Activated CD4-positive, alpha-beta T cell treated with anti-CD3 and anti-CD28 coated beads, Interleukin-2, Interleukin-4, amounts not matched to agents 100 ng/mL and 50 ng/mL, durations not matched to agents 16 hours and 8 hours (primary cell): ENCODE results near the gene METRN.
A peak's percentile ranks its signal among the peaks of the same experiment; 100 is the strongest.

Experiments used
- DNase-seq: peaks from one replicate; pipeline ENCODE4 v3.0.0-alpha.2; 2020; ENCODE audit warnings: low spot score

Gene METRN

DNA sequence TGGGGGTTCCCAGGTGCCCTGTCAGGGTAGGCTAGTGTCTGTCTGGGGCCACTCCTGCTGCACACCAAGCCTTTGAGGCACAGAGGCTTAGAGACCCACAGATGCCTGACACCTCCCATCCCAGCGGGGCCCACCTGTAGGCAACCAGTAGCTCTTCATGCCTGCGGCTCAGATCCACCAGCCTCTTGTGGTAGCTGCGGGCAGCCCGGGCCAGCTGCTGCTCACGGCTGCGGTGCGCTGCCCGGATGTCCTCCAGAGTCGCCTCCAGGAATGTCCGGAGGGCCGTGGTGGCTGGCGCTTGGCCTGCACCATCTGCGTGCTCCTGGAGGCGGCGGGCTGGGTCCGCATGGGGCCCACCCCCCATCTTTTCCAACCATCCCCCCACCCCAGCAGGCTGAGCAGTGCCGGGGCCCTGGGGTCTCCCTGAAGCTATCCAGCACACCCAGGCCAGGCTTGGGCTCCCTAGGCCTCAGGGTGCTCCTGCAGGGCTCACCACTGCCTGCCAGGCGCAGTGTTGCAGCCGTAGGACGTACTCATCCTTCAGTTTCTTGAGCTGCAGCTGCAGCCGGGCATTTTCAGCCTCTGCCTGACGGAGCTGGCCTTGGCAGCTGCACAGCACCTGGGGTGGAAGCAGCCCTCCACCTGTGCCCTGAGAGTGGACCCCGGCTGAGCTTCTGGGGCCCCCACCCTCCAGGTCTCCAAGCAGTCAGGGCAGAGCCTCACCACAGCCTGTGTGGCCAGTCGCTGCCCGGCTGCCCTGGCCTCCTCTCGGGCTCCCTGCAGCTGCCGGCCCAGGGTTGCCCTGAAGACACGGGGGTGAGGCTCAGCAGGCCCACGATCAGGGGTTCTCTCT, 9.5 kb downstream of the METRN start:
- DNase-seq = no peak

DNA sequence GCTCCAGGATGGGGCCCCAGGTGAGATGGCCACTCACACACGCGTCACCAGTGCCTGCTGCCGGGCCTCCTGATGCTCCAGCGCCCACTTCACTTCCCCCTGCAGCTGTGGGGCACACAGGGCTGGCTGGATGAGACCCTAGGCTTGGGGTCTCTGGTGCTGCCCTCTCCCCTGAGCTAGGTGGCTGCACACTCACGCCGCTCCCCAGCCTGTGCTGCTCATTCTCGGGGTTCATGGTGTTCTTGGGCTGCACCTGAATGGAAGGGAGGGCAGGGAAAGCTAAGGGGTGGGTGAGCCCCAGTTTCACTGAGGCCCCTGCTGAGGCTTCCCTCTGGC, 10.1 kb downstream of the METRN start:
- DNase-seq = no peak

DNA sequence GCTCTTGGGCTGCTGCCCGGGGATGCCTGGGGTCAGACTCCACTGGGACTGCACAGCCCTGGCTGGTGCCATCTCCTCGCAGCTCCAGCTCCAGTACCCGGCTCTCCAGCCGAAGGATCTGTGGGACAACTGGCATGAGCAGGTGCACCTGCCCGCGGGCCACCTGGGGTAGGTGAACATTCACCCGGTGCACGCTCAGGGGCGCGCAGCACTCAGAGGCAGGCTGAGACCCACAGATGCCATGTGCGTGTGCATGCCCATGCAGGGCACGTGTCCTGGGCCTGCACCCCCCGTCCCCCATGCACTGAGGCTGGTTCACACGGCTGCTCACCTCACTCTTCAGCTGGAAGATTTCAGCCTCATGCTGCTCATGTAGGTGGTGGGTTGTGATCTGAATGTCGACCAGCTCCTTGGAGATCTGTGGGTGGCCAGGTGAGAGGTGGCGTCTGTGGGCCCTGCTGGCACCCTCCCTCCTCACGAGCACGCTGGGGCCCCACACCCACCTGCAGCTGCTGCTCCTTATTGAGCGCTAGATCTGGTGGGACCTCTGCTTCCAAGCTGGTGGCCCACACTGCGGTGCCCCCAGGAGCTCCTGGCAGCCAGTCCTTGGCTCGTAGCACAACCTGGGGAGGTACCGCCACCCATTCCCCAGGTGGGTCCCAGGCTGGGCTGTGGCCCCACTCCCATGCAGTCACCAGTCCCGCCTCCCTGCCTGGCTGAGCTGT, 10.7 kb downstream of the METRN start:
- DNase-seq = no peak

DNA sequence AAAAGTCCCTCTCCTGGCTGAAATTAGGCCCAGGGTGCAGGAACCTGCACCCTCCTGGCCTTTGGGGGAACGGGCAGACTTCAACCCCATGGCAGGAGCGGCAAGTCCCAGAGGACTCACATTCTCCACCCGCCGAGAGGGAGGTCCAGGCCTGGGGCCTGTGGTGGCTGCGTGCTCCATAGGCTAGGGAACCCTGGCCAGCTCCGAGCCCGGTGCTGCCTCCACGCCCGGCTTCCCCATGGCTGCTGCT, 11.2 kb downstream of the METRN start:
- DNase-seq = no peak

DNA sequence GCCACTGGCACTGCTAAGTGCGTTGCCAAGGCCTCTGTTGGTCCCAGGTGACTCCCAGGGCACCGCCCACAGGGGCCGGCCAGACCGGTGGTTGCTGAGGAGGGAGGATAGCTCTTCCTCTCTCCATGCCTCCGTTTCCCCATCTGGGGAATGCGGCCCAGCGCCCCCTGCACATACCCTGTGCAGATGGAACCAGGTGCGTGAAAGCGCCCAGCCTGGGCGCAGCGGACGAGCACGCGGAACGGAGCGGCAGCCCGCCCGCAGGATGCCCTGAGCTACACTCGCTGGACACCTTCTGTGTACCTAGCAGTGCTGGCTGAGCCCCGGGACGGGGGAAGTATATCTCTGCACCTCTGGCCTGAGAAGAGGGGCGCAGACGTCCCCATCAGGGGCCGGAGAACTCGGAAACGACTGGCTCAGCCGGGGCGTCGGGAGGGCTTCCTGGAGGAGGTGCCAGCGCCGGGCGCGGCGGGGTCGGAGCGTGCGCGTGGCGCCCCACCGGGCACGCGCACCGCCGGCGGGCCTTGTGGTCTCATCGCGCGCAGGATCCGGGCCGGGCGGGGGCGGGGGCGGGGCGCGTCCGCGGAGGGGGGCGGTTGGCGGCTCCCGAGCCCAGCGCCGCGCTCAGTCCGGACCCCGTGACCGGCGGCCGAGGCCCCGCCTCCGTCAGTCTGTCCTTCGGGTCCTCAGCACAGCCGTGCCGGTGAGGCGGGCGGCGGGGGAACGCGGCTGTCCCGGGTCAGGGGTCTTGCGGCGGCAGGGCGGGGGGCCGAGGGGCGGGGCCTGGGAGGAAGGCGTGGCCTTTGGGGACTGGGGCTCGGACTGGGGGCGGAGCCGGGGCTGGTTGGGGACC, 11.7 kb downstream of the METRN start, which contains the start of the genes CCDC78 and HAGHL:
Gene CCDC78, minus strand, starts transcription at position 6 of the 853 bp plus-strand sequence. CDS start 76 bp downstream, outside the sequence.
Gene HAGHL, plus strand, starts transcription at position 669 of the 853 bp plus-strand sequence. CDS start 404 bp downstream, outside the sequence.
- DNase-seq = peak; percentile 63

DNA sequence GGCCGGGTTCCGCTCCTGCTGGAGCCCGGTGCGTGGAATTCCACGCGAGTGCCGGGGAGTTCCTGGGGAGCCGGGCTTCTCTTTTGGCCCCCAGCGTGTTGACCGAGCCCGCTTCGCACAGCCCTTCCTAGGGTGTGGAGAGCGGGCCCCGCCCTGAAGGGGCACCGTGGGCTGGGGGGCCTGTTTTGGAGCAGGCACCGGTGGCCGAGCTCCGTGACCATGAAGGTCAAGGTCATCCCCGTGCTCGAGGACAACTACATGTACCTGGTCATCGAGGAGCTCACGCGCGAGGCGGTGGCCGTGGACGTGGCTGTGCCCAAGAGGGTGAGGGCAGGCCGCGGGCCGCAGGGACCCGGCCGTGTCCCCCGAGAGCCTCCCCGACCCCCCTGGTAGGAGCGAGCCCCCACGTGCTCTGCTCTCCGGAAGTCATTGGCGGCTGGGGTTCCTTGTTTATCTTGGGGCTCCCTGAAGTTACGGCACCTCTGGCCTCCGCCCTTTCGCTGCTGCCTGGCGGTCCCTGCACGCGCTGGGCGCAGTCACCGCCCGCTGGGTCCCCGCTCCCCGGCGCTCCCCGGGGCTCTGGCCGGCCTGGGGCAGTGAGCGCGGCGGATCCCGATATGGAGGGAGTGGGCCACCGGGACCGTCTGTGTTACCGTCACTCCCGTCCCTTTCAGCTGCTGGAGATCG, 12.5 kb downstream of the METRN start:
- no peak for DNase-seq

DNA sequence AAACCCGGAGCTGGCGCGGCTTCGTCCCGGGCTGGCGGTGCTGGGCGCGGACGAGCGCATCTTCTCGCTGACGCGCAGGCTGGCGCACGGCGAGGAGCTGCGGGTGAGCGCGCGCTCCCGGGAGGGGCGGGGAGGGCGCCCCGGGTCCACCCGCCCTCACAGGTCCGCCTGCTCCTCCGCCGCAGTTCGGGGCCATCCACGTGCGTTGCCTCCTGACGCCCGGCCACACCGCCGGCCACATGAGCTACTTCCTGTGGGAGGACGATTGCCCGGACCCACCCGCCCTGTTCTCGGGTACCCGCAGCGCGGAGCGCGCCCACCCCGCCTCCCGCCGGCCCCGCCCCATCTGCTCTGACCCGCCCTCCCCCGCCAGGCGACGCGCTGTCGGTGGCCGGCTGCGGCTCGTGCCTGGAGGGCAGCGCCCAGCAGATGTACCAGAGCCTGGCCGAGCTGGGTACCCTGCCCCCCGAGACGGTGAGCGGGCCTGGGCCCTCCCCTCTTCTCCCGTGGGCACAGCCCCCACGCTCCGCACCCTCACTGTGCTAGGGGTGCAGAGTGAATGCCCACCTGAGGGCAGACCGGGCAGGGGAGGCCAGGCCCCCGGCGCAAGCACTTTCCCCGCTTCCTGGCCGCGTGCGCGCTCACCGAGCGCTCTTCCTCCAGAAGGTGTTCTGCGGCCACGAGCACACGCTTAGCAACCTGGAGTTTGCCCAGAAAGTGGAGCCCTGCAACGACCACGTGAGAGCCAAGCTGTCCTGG, 13.4 kb downstream of the METRN start:
- peak; percentile 67 for DNase-seq

DNA sequence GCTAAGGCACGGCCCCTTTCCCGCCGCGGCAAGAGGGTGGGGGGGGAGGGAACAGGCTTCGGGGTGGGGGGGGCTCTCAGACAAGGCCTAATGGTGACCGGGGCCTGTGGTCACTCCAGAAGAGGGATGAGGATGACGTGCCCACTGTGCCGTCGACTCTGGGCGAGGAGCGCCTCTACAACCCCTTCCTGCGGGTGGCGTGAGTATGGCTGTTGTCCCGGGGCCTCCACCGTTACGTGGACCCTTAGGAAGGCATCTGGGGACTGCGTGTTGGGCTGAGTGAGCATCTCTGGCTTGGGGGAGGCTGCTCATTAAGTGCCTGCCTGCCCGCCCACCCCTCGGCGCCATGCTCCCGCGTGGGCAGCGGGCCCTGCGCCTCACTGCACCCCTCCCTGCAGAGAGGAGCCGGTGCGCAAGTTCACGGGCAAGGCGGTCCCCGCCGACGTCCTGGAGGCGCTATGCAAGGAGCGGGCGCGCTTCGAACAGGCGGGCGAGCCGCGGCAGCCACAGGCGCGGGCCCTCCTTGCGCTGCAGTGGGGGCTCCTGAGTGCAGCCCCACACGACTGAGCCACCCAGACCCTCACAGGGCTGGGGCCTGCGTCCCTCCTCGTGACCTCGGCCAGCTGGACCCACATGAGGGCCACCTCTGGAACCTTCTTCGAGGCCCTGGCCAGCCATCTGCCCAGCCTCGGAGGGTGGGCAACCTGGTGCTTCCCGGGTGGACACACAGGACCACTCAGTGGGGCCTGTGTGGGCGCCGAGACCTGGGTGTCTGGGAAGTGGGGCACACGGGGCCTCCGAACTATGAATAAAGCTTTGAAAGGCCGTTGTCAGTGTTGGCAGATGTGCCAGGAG, 14.2 kb downstream of the METRN start:
- DNase-seq = no peak

DNA sequence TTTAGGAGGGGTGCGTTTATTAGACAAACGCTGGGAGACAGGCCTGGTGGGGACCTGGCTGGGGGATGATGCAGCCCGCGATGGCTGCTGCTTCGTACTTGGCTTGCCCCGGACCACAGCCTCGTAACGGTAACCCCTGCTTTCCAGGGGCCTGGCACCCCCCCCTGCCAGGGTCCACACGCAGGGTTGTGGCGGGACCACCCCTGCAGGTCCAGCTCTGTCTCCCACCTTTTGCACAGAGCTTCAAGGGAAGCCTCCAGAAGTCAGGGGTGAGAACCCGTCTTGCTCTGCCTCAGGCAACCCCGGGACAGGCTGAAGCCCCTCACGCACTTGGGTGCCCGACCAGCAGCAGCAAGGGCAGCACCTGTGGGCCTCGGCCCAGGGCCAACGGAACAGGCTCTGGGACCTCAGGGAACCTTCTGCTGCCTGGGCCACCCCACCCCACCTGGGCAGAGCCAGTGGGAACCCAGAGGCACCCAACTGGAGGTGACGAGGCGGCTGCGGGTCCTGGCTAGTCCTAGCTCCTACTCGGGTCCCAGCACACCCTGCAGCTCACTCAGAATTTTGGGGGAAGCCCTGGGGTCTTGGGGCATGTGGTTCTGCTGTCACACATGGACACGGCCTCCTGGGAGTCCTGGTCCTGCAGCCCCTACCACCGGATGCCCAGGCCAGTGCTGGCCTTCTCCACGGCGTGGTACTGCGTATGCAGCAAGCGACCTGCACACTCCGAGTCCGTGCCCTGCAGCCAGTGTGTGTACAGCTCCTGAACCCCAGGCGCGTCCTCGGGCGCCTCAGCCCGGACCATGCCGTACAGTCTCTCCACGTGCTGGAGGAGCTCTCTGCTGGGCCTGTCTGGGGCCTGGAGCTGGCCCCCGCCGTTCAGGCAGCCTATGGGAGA, 15.1 kb downstream of the METRN start:
- no peak for DNase-seq

DNA sequence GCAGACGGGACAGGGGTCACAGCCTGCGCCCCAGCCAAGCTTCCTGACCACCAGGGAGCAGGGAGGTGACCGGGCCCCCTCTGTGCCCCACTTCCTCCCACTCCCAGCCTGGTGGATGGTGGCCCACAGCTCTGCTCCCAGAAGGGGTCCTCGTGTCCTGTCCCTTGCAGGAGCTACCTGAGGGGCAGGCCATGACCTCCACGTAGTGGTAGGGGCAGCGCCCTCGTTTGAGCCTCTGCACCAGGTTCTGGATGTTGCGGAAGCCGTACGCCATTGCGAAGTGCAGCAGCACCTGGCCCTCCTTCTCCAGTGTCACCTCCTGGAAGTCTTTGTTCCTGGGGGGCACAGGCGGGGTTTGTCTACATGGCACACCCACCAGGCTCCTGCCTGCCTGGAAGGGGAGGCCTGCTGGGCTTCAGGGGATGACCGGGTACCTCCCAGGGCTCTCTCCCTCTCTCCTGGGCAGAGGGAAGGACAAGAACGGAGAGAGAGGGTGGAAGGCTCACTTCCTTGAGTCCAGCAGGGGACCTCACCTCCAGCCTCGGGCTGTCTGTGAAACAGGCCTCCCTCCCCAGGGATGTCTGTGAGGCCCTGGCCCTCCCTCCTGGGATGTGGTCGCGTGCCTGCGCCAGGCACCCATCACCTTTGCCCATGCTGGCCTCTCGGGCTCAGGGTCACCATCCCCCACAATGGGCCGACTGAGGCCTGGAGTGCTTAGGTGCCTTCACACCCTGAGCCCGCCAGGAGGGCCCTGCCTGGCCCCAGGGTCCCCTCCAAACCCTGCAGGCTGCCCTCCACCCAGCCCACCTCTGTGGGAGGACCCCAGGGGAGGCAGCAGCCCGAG, 16.0 kb downstream of the METRN start:
- no peak for DNase-seq

DNA sequence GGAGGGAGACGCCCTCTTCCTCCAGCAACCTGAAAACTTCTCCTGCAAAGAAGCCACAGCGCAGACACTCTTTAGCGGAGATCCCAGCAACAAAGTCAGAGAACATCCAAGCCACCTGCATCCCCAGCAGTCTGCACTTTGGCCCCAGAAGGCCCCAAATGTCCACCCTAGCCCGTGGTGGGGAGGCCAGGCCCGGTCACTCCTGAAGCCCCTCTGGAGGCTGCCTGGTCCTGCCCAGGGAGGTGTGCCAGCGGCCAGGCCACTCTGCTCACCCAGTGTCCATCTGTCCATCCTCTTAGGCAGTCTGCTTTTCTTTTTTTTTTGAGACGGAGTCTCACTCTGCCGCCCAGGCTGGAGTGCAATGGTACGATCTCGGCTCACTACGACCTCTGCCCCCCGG, 17.4 kb downstream of the METRN start:
- no peak for DNase-seq

DNA sequence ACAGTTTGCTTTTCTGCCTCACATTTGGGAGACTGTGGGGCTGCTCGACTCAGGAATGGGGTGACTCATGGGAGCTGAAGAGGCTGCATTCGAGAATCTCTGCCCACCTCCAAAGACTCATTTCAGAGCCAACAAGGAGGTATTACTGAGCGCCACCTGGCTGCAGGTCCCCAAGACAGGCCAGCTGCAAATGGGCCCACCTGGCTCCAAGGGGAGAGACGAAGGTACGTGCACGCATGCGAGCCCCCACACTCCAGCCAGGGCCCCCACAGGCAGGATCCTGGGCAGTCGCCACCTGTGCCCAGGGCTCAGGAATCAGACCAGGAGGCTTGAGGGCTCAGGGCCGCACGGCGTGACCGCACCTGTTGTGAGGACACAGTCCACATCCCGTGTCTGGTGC, 18.0 kb downstream of the METRN start:
- no peak for DNase-seq

DNA sequence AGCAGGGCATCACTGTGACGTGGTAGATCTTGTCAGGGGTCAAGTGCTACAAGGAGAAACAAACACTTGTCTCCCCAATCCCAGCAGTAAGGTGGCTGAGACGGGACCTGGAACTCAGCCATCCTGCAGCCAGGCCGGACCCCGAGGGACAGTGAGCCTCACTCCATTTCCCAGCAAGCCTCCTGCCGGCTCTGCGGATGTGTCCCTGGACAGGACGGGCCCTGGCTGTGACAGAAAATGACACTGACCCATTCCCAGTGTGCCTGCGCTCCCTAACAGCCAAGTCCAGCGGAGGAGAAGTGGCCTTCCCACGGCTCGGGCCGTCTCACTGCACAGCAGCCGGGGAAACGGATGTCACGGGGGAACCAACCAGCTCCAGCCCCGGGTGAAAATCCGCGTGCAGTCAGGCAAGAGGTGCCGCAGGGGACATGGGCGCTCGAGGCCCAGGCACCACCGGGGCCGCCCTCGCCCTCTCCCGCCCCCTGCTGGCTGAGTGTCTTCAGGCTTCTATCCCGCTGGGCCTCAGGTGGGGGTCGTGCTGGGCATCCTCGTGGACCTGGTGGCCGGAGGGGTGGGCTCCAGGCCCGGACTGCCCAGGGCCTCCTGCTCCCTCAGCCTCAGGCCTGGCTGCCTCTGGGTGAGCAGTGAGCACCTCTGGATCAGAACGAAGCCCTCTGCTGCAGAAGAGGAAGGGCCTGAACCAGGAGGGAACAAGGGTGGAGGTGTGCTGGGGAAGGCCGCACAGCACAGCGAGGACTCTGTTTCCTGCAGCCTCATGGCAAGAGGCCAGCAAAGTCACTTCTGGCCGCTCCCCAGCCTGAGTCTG, 18.7 kb downstream of the METRN start:
- DNase-seq = no peak

DNA sequence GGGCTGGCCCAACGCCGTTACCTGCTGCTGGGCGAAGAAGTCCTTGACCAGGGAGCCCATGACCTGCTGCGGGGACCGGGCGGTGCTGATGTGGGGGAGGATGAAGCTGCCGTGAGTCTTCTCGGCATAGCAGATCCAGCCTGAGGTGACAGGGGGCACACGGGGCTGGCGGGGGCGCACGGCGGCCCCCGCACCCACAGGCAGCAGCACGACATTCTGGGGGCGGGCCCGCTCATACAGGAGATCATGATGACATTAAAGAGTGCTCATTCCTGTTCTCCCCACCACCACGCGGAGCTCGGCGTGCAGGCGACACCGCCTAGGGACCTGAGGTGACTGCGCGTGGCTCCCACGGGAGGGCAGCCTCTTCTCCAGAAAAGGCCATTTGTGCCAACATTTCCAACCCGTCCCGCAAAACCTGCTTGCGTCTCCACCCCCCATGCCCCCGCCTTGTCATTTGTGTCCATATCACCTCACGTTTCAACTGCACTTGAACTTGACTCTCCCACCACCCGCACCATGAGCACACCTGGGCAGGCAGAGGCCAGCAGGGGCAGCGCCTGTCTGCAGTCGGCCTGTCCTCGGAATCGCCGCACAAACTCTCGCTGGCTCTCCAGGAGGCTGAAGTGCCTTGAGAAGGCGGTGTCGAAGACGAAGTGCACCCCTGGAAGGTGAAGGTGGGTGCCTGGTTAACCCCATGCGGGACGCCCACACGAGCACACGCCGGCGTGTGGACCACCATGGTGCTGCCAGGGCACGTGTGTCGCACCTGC, 19.5 kb downstream of the METRN start:
- no peak for DNase-seq

DNA sequence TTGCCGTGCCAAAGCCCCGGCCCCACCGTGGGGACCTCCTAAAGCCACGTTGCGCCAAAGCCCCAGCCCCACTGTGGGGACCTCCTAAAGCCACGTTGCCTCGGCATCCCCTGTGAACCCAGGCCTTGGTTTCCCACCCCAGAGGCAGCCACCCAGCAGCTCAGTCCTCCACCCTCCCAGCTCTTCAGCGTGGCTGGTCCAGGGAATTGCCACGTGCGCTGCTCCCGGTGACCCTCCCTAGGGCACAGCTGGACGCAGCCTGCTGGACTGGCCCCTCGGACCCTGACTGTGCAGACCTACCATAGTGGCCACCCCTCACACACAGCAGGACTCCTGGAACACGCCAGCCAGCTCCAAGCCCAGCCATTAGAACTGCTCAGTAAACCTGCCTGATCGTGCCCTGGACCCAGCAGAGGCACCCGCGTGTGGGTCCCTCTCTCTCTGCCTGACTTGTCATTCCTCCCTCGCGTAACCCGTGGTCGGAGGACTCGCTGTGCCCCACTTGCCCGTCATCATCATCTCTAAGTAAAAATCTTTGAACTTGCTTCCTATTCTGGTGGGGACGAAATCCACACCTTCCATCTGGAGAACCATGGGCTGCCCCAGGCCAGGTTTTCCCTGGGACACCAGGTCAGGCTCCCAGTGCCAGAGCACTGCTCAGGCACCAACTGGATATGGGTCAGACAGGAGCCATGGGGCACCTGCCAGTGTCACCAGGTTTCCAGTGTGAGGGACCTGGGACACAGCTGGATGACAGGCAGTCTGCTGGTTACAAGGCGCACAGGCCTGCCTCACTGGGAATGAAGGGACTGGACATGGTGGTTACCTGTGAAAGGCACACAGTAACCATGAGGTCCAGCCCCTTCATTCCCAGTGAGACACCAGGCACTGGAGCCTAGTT, 20.3 kb downstream of the METRN start:
- DNase-seq = no peak
